Renal cortical epithelial cell (primary cell): Measurements from ENCODE around the gene MACROD2. TPM values are rescaled to one million over a fixed set of nuclear protein-coding genes. Genes with fewer than 3 reads are reported as not detected.

ENCODE experiments used
- DNase-seq: peaks from one replicate; pipeline ENCODE4 v3.0.0-alpha.2; 2011; ENCODE audit warnings: low read depth
- total RNA-seq: library from RNA; depleted of rRNA; stranded (reverse); fragments of >200 nt; gene quantifications from 2 replicates; pipeline ENCODE4 v1.2.3, GENCODE V29; 2014

MACROD2 gene
- total RNA-seq, 1 donor from 2014 or later = 5.4 TPM

DNA sequence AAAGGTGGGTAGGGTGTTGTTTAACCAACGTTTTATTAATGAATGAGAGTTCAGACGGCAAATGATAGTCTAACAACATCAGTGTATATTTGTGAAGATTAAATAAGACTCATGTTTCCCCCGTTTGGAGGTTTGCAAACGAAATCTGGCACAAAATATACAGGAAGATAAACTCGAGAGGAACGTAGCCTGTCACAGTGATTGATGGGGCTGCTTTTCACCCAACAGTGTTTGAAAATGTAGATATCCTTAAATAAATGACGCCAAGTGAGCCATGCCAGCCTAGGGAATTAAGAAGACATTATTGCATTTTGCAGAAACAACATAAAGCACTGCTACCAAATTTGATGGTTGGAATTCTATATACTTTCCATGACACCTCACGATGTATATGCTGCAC, 1038.6 kb downstream of the MACROD2 start:
- no peak for DNase-seq

DNA sequence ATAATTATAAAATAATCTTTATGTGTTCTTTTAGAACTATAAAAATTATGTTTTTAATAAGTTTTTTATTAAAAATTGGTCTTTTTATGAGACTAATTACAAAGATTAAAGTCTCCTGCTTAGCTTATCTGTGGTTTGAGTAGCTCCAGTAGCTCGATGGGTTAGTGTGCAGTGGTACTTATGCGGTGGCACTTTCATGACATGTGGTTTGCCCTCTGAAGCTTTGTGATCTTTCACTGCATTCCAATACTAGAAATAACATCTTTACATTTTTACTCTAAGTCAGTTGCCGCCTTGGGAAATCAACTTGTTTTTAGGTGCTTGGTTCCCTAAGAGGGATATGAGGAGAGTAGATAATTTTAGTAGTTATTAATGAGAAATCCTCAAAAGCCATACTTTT, 1041.6 kb downstream of the MACROD2 start:
- no peak for DNase-seq

DNA sequence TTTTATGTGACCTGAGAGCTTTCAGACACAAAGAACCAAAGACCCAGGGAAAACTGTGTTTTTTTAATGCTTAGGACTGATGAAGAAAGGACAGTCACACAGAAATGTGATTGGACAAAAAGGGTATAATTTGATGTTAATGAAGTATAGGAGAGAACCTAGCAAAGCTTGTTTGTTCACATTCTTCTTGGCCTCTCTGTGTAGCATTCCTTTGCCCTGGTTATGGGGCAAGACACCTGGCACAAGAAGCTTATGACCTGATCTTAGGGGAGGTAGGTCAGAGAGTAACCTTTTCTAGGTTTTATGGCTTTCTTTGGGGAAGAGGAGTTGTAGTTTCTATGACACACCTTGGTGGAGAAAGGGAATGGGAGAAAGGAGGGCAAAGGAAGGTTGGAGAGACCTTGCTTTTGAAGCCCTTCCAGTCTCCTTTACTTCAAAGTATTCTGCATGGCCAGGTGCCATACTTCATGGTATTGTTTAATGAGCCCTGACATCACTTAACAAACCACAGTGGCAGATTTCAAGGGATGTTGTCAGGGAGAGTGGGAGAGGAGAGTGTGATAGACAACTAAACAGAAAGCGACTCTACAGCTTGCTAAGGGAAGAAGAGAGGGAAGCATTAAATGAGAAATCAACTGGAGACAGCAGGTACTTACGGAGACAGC, 1043.9 kb downstream of the MACROD2 start:
- DNase-seq = peak; percentile 90

DNA sequence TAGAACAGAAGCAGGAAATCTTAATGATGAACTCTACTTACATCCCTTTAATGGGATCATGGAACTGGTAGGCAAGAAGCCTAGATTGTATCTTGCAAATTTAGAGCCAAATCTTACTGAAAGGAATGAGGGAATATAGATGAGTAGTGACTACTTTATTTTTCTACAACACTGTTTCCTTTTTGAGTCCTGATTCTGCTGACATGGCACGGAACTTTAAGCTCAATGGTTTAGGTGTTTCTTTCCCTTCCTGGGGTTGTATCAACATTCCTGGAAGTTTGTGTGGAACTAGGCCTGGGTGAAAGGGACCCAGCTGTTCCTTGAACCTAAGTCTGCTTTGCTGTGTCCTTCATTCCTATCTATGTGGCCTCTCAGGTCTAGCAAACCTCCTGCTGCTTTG, 1047.4 kb downstream of the MACROD2 start:
- DNase-seq = no peak

DNA sequence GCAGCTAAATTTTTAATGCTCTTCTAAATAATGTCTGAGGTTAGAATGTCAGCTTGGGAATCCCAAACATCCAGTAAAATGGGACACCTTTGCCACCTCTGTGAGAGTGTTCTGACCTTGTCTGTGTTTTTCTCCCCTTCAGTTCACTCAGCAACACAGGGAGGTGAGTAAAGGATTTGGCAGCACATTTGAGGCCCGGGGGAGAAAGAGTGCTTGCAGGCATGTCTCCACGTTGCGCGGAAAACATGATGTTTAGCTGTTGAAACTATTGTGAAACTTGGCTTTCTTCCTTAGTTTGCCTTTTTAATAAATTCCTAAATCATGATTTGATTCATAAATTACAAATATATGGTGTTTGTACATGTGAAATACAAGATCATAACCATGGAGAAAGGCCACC, 1049.9 kb downstream of the MACROD2 start:
- DNase-seq = peak; percentile 83

DNA sequence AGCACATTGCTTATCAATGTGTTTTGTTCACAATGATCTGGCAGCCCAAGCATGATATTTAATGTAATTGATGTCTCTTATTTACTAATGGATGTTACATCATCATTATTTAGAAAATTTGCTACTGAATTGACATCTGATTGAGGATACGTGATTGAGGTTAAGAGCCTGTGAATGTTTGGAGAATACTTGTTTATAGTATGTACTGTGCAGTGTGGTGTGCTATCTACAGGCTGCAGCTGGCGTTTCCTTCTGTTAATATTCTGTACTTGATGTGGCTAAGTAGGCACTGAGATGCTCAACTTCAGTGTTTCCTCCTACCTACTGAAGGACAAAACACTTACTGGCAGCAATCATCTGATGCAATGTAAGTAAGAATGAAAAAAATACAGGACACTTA, 1051.7 kb downstream of the MACROD2 start:
- DNase-seq = no peak

DNA sequence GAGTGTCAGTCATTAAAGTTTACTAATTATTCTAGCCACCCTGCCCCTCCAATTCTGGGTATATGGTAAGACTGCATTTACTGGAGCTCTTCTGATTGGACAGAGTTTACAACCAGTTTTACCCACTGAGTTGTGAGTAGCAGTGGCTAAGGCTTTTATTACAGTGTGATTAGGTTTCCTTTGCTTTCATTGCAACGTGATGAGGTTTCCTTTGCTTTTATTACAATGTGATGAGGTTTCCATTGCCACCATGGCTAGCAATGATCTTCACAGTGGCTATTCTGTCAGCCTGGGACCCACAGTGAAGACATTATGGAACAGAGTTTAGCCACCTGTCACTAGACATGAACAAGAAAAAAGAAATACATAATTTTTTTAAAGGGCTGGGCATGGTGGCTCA, 1052.3 kb downstream of the MACROD2 start:
- no peak for DNase-seq

DNA sequence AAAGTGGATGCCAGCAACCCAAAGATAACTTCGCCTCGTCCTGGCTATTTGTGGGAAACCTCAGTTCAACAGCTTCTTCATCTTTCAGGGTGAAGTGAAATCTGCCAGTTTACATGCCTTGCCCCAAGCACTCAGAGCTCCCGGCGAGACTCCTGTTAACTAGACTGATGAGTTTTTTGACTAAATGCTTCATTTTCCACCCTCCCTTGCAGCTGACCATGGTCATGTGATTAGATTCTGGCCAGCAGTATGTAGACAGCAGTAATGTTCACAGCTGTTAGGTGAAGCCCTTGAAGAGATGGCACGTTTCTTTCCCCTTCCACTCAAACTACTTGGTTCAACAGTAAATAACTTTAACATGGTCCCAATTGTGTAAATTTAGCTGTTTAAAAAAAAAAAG, 1060.9 kb downstream of the MACROD2 start:
- no peak for DNase-seq

DNA sequence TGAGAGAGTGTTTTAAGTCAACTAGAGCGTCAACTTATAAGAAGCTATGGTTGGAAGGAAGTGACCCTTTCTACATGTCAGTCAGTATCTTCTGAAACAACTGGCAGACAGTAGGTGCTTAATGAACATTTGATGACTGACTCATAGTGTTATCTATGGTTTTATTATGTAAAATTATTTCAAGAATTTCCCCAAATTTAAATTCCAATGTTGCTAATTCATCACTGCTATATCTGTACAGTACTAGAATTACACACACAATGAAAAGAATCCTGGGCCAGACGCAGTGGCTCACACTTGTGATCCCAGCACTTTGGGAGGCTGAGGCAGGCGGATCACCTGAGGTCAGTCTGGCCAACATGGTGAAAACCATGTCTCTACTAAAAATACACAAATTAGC, 1063.5 kb downstream of the MACROD2 start:
- no peak for DNase-seq

DNA sequence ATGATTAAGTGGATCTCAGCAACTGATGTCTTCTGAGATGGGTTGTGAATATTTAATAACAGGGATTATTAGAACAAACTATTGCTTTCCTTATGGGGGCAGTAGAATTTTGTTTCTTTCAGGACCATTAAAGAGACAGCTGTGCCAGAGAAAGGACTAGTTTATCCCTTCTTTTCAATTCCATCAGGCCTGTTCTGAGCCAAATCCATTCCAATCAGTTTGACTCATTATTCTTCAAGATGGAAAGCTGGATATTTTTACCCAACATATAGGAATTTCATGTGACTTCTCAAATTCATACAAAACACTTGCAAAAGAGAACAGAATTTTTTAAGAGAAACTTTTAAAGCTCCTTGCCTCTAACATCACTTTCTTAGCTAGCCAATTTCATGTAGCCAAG, 1064.1 kb downstream of the MACROD2 start:
- DNase-seq = no peak

DNA sequence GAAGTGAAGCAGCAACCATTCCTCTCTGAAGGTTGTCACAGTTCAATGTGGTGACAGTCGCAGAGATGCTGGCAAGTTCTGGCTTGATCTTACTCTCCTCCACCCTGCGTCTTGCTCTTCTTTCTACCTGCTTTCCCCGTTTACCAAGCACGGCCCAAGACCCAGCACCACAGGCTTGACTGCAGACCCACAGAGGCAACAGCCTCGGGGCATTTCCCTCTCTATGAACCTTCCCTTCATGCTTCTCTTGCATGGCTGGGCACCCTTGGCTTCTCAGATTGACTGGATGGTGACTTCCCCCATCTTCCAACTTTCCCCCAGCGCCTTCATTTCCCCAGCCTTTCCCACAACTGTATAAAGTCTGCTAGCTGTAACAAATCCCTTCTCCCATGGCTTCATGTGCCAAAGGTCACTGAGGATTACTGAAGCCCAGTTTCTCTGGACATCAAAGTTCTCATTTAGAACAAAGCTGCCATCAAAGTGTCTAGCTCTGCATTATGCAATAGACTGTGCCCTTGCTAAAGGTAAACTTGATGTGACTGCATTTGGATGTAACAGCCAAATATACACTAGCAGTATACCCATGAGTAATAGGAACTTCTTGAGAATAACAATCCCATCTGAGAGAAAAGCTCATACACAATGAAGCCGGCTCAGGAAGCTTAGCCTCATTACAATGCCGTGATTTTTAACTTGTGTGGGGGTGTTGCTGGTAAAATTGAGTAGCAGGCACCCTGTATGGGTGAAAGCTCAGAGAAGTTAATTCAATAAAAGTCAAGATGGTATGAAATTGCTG, 1065.1 kb downstream of the MACROD2 start:
- DNase-seq = peak; percentile 66

DNA sequence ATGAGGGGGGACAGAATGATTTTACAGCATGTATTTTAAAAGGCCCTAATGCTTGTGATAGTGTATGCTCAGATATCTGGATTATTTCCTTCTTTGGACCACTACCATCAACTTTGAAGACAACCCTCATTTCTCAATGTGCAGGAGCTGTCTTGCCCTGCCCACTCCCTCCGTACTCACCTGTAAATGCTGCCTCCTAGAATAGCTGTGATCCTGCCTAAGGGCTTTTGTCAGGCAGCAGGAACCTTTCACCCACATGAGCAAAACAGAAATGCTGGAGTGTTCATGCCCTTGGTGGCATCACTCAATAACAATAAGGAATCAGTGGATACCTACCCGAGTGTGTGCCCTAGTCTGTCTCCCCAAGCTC, 1065.7 kb downstream of the MACROD2 start:
- DNase-seq = peak; percentile 30

DNA sequence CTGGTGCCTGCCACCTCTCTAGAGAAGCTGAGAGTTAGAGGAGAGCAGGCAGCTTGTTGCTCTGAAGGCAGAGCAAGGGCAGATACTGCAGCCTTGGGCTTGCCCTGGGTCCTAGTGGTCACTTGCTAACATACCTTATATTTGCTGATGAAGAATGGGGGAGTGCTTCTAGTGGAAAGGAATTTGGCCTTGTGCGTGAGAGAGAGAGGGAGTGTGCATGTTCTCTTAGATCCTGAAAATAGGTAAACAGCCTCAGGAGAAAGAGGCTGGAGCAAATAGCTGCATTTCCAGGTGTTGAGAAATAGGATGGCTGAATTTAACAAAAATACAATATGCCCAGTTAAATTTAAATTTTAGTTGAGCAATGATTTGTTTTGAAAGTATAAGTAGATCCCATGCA, 1066.6 kb downstream of the MACROD2 start:
- DNase-seq = peak; percentile 96

DNA sequence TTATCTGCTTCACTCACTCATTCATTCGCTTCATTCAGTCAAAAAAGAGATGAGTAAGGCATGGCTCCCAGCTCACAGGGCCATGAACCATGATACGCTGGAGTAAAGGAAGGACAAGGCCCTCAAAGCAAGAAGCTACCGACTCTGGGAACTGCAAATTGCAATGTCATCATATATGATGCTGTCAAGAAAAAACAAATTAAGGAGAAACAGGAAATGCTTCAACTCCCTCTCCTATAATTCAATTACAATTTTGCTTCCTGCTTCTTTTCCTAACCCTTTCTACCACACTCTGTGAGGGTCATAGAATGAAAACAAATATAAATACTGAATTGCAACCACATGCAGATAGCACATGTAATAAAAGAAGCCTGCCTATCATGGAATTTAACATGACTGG, 1067.8 kb downstream of the MACROD2 start:
- DNase-seq = peak; percentile 19

DNA sequence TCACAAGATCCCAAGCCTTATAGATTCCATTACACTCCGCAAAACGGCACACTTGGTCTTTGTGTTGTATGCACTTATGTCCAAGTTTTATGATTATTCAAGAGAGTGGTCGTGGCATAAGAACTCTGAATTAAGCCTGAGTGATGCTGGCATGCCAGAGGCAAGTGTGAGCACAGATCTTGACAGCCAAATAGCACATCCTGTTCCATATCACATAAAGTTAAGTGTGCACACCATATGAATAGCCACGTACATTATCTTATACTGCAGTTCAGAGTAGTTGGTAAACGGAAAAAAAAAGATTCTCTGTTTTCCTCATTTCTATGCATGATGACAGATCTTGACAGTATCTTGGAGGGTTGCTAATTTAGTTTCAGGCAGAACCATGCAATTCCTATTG, 1069.4 kb downstream of the MACROD2 start:
- DNase-seq = no peak

DNA sequence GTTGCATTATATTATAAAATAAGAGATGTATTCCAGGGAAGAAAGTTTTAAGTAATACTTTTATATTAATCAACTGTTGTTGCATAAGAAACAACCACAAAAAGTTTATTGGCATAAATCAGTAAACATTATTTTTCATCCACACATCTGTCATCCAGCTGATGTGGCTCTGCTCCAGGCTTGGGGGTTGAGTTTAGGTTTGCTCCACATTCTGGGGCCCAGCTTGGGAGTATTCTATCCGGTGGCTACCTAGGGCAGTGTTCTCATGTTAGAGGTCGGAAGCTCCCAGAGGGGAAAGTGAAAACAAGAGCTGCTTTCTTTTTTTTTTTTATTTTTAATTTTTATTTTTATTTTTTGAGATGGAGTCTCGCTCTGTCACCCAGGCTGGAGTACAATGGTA, 1070.5 kb downstream of the MACROD2 start:
- DNase-seq = no peak

DNA sequence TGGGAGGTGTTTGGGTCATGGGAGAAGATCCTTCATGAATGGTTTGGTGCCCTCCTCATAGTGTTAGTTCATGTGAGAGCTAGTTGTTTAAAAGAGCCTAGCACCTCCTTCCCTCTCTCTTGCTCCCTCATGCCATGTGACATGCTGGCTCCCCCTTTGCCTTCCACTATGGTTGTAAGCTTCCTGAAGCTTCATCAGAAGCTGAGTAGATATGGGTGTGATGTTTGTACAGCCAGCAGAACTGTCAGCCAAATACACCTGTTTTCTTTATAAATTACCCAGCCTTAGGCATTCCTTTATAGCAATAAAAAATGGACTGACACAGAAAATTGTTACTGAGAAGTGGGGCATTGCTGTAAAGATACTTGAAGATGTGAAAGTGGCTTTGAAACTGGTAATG, 1073.2 kb downstream of the MACROD2 start:
- no peak for DNase-seq

DNA sequence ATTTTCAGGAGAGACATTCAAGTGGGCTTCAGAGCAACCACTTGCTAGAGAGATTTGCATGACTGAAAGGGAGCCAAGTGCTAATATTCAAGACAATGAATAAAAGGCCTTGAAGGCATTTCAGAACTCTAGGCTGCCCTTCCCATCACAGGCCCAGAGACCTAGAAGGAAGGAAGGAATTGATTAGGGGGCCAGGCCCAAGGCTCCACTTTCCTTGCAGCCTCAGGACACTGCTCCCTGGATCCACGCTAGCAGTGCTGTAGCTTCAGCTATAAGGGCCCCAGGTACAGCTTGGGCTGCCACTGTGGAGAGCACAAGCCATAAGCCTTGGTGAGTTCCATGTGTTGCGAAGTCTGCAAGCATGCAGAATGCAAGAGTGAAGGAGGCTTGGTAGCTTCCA, 1074.0 kb downstream of the MACROD2 start:
- DNase-seq = no peak

DNA sequence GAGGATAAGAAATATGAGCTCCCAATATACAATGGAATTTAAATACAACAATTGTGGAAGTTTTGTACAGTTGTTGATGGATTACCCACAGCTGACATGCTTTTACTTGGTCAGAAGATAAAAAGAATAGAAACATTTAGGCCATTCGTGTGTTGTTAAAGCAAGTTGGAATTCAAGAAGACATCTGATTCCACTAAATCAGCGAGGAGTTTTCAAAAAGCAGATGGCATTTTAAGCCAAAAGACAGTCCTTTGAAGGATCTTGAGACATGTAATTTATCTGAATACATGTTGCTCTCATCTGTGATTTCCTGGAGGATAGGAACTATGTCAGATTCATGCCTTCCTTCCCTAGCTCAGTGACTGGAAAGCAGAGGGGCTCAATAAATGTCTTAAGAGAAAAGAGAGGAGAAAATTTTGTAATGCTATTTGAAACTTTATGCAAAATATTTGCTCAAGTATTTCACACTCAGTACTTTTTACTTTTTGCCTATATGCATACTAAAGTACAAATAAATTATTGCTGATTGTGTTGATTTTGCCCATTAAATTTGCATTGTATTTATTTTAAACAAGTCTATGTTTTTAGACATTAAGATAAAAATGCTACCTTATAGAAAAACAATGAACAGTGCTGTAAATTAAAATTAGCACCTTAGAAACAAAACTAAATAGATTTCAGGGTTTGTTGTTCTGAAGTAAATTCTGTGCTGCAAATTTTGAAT, 1075.9 kb downstream of the MACROD2 start:
- no peak for DNase-seq

DNA sequence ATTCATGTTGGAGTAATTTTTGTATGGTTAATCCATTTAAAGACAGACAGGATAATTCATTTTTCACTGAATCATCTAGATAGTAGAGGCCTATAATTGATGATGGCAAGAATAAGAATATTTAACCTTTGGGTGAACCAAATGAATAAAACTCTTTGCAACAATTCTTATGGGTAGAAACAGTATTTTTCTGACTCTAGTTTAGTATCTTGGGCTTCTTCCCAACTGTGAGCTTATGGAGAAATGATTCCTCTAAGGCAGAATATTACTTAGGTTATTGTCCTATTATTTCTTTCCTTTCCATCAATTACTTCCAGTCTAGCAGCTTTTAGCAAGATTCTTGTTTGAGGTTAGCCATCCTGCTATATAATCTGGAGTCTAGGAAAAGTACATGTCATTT, 1077.0 kb downstream of the MACROD2 start:
- no peak for DNase-seq

DNA sequence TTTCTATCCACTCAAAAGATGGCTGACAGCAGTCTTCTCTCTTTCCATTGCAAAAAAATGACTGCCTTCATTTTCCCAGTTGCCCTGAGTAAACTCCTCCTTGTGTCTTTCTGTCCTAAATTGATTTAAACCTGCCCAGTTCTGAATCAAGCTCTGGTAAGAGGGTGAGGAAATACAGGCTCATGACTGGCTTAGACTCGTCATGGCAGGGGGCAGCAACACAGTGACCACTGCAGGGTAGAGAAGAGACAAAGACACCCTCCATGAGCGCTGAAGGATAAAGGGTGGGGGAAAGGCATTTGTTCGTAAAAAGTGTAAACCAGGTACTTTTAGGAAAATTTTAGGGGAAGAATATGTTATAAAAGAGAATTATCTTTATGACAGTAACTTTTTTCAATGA, 1080.3 kb downstream of the MACROD2 start:
- no peak for DNase-seq

DNA sequence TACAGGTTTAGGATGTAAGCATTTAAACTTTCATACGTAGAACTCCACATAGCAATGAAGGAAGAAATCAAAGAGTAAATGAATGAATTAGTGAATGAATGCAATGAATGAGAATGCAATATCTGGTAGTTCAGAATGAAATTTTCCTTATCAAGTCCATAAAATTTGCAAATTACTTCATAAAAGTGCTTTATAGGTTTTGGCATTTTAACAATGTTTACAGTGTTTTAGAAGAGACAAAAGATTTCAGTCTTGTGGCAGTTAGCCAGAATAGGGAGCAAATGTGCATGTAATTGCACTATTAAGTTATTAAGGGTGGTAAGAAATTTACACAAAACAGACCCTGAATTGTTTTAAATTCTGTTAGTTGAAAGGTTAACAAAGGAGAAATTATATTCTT, 1081.5 kb downstream of the MACROD2 start:
- no peak for DNase-seq

DNA sequence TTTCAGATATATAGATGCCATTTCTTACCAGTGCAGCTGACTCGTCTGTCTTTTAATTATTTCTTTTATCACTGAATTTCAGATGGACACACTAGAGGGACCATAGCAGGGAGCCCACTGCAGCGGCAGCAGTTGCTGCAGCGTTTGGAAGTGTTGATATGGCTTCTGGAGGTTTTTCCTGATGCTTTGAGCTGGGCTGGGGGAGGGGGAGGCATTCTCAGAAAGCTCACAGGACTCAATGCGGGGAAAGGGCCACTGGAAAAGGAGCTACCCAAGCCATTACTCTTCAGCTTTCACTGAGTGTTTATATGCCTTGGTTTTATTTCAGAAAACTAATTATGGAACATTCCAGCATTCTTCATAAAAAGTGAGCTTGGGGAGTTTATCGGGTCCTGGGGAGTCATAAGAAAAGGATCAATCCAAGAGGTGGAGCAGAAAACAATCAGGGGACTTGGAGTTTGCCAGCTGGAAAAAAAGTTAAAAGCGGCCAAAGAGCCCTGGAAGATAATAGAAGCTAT, 1082.5 kb downstream of the MACROD2 start:
- DNase-seq = no peak
